Liver (tissue), 9 donors: ENCODE data around the gene BCR. TPM values are rescaled to one million over a fixed set of nuclear protein-coding genes. Genes with fewer than 3 reads are reported as not detected.

Experiments
- DNase-seq: peaks from one replicate; pipeline ENCODE4 v3.0.0-alpha.2; 2017; ENCODE audit warnings: low spot score
- H3K27ac ChIP-seq, 2 donors: one replicate each; pipeline ENCODE4 v1.7.0; 2013; ENCODE audit warnings: inconsistent platforms in 2 of 2, low read length in 2 of 2, control low read depth in 1 of 2, low read depth in 1 of 2, mild to moderate bottlenecking in 1 of 2
- H3K27me3 ChIP-seq, 4 donors: one replicate each; pipeline versions ENCODE4 v1.6.1 to v1.7.0; 2013; ENCODE audit warnings: low read length in 3 of 4, inconsistent platforms in 1 of 4, mild to moderate bottlenecking in 1 of 4, moderate library complexity in 1 of 4; ENCODE audit not compliant: control insufficient read depth in 4 of 4, insufficient read depth in 4 of 4
- H3K36me3 ChIP-seq, 4 donors: one replicate each; pipeline versions ENCODE4 v1.6.1 to v1.7.0; 2013; ENCODE audit warnings: low read length in 3 of 4, mild to moderate bottlenecking in 3 of 4, low read depth in 1 of 4, moderate library complexity in 1 of 4; ENCODE audit not compliant: control insufficient read depth in 4 of 4, insufficient read depth in 3 of 4
- H3K4me1 ChIP-seq, 4 donors: one replicate each; pipeline versions ENCODE4 v1.6.1 to v1.7.0; 2013; ENCODE audit warnings: low read length in 3 of 4, mild to moderate bottlenecking in 3 of 4, moderate library complexity in 1 of 4; ENCODE audit not compliant: control insufficient read depth in 4 of 4, insufficient read depth in 4 of 4
- H3K4me3 ChIP-seq, 3 donors: one replicate each; pipeline versions ENCODE4 v1.6.1 to v1.7.0; 2013; ENCODE audit warnings: low read length in 3 of 3, control low read depth in 1 of 3, low read depth in 1 of 3, mild to moderate bottlenecking in 1 of 3
- H3K9ac ChIP-seq, 2 donors: one replicate each; pipeline ENCODE4 v1.7.0; 2013; ENCODE audit warnings: low read length in 2 of 2, mild to moderate bottlenecking in 2 of 2, moderate library complexity in 2 of 2, control low read depth in 1 of 2, low read depth in 1 of 2
- H3K9me3 ChIP-seq, 4 donors: one replicate each; pipeline versions ENCODE4 v1.6.1 to v1.7.0; 2013; ENCODE audit warnings: low read length in 3 of 4; ENCODE audit not compliant: control insufficient read depth in 4 of 4
- ATF3 ChIP-seq: IDR thresholded peaks from 2 replicates; pipeline ENCODE4 v1.6.1; 2016; ENCODE audit warnings: antibody characterized with exemption
- EGR1 ChIP-seq, 2 donors: IDR thresholded peaks; 2 replicates each; pipeline ENCODE4 v1.6.1; 2016 to 2018; ENCODE audit warnings: antibody characterized with exemption in 2 of 2, low read depth in 2 of 2
- FOXA1 ChIP-seq: IDR thresholded peaks from 2 replicates; pipeline ENCODE4 v1.6.1; 2016; ENCODE audit warnings: antibody characterized with exemption
- FOXA2 ChIP-seq: IDR thresholded peaks from 2 replicates; pipeline ENCODE4 v1.6.1; 2016; ENCODE audit warnings: antibody characterized with exemption
- GABPA ChIP-seq, 2 donors: IDR thresholded peaks in 1 of 2; conservative IDR thresholded peaks in 1 of 2; 2 replicates each; pipeline ENCODE4 v1.6.1; 2016; ENCODE audit warnings: antibody characterized with exemption in 2 of 2, mild to moderate bottlenecking in 1 of 2, moderate library complexity in 1 of 2
- HNF4A ChIP-seq, 2 donors: conservative IDR thresholded peaks; 2 replicates each; pipeline ENCODE4 v1.6.1; 2016; ENCODE audit warnings: antibody characterized with exemption in 2 of 2, mild to moderate bottlenecking in 2 of 2
- HNF4G ChIP-seq: IDR thresholded peaks from 2 replicates; pipeline ENCODE4 v1.6.1; 2016; ENCODE audit warnings: antibody characterized with exemption
- JUND ChIP-seq, 2 donors: IDR thresholded peaks; 2 replicates each; pipeline ENCODE4 v1.6.1; 2016; ENCODE audit warnings: antibody characterized with exemption in 2 of 2
- MAX ChIP-seq: IDR thresholded peaks from 2 replicates; pipeline ENCODE4 v1.6.1; 2016; ENCODE audit warnings: antibody characterized with exemption
- NR2F2 ChIP-seq: IDR thresholded peaks from 2 replicates; pipeline ENCODE4 v1.6.1; 2016; ENCODE audit warnings: antibody characterized with exemption
- RAD21 ChIP-seq, 2 donors: IDR thresholded peaks; 2 replicates each; pipeline ENCODE4 v1.6.1; 2016; ENCODE audit warnings: antibody characterized with exemption in 2 of 2, mild to moderate bottlenecking in 2 of 2
- REST ChIP-seq: IDR thresholded peaks from 2 replicates; pipeline ENCODE4 v1.6.1; 2016; ENCODE audit warnings: antibody characterized with exemption, mild to moderate bottlenecking
- RXRA ChIP-seq, 2 donors: IDR thresholded peaks; 2 replicates each; pipeline ENCODE4 v1.6.1; 2017 to 2018; ENCODE audit warnings: antibody characterized with exemption in 2 of 2, mild to moderate bottlenecking in 1 of 2
- SP1 ChIP-seq: IDR thresholded peaks from 2 replicates; pipeline ENCODE4 v1.6.1; 2018; ENCODE audit warnings: antibody characterized with exemption, mild to moderate bottlenecking
- TAF1 ChIP-seq: conservative IDR thresholded peaks from 2 replicates; pipeline ENCODE4 v1.6.1; 2016; ENCODE audit warnings: antibody characterized with exemption, mild to moderate bottlenecking
- YY1 ChIP-seq: IDR thresholded peaks from 2 replicates; pipeline ENCODE4 v1.6.1; 2016; ENCODE audit warnings: antibody characterized with exemption, mild to moderate bottlenecking
- ZBTB33 ChIP-seq: IDR thresholded peaks from 2 replicates; pipeline ENCODE4 v1.6.1; 2016; ENCODE audit warnings: antibody characterized with exemption
- whole genome bisulfite sequencing: extraction: QIAGEN DNeasy Blood & Tissue Kit; methylation state at CpG from one replicate; pipeline ENCODE4 v1.1.7; 2013; 5-methylcytosine and 5-hydroxymethylcytosine counted together
- polyA plus RNA-seq, 2 donors: library from polyadenylated mRNA; stranded (reverse) in 1 of 2; unstranded in 1 of 2; fragments of 200-250 nt in 1 of 2; fragments of >200 nt in 1 of 2; fragmentation: Nextera tagmentation in 1 of 2; extraction: Ambion mirVana in 1 of 2; gene quantifications; one replicate each; pipeline versions ENCODE4 v1.2.1 to v1.2.3, GENCODE V29; 2013 to 2015
- total RNA-seq, 2 donors: library from RNA; depleted of rRNA; stranded (reverse); fragments of >200 nt; gene quantifications; one replicate each; pipeline ENCODE4 v1.2.3, GENCODE V29; 2014
- TF ChIP-seq, protein P1 (sequence below): fragments of 150-350 bp; IDR thresholded peaks from 2 replicates; pipeline ENCODE4 v1.5.1; 2017; ENCODE audit warnings: improper control_type of control experiment, low read depth, low read length; ENCODE audit not compliant: missing input control
- donor health status: healthy.
- donor health status: healthy.
- donor health status: healthy.
- donor health status: healthy.
- donor health status: healthy.

Gene BCR
- total and polyA plus RNA-seq, 4 donors: 7.4 to 35.6 (median 18.3) TPM

GRCh38 chr22:23137905-23138561, 42.3 kb upstream of the BCR start:
- WGBS: 77% methylated on average over 5 of the region's 5 CpGs
- no peak overlapping the region for H3K27ac ChIP-seq
- H3K4me1 ChIP-seq: peaks cover 3 to 12% (median 6%) of the 10 kb centered on the region in 4 donors
- no peak overlapping the region for H3K4me3 ChIP-seq
- no peak for DNase-seq
- no peak for TF ChIP-seq YY1
- no peak for TF ChIP-seq REST
- TF ChIP-seq EGR1 (IDR thresholded peaks at IDR 0.05; ENCODE audit: low read depth in 2 of 2): no peak
- TF ChIP-seq FOXA2: no peak
- no peak for TF ChIP-seq NR2F2
- no peak for TF ChIP-seq SP1
- no peak for TF ChIP-seq HNF4A (conservative IDR thresholded peaks at IDR 0.05)
- TF ChIP-seq RAD21 (IDR thresholded peaks at IDR 0.05): no peak
- H3K9me3 ChIP-seq: no peaks in the 10 kb centered on the region
- H3K36me3 ChIP-seq: no peaks in the 10 kb centered on the region
- H3K27me3 ChIP-seq: no peaks in the 10 kb centered on the region
- no peak overlapping the region for H3K9ac ChIP-seq

DNA sequence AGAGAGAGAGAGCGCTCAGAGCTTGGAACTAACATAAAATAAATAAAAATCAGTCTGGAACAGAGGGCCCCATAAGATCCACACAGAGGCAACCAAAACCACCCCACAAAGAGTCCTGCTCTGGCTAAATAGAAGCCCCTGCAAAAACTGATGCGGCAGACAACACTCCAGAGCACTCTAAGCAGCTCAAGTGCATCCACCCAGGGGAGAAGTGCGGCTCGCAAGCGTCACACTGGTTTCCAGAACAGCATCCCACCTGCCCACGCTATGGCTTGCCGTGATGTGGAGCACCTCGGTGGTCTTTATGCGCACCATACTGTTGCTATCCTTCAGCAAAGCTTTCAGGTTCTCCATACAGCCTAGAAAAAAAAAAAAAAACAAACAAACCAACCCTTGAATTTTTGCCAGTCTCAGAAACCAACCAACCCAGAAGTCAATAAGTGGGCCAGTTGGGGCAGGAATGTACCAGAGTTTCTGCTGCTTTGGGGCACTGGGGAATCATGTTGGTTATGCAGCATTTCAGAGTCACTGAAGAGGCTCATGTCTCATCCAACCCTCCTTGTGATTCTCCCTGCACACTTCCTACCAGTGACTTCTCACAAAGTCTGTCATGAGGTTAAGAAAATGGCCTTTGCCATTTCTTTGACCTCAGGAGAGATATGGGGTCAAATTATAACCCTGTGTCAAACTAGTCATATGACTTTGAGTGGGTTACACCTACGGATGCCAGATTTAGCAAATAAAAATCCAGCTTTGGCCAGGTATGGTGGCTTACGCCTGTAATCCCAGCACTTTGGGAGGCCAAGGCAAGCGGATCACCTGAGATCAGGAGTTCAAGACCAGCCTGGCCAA, 41.5 kb upstream of the BCR start:
- H3K27ac ChIP-seq: no peak overlapping the region
- WGBS: 93% methylated on average over 12 of the region's 12 CpGs
- peaks cover 3 to 12% (median 6%) of the 10 kb centered on the region in 4 donors for H3K4me1 ChIP-seq

More for the DNA sequence above, 41.5 kb upstream of the BCR start:
- no peak overlapping the region for H3K9ac ChIP-seq
- DNase-seq: no peak
- H3K4me3 ChIP-seq: no peak overlapping the region
- no peaks in the 10 kb centered on the region for H3K27me3 ChIP-seq
- TF ChIP-seq HNF4G: no peak
- TF ChIP-seq EGR1 (IDR thresholded peaks at IDR 0.05; ENCODE audit: low read depth in 2 of 2): no peak
- no peak for TF ChIP-seq ZBTB33
- TF ChIP-seq GABPA (IDR thresholded peaks at IDR 0.05 in 1 of 2, conservative IDR thresholded peaks at IDR 0.05 in 1 of 2): no peak
- TF ChIP-seq, protein P1, sequence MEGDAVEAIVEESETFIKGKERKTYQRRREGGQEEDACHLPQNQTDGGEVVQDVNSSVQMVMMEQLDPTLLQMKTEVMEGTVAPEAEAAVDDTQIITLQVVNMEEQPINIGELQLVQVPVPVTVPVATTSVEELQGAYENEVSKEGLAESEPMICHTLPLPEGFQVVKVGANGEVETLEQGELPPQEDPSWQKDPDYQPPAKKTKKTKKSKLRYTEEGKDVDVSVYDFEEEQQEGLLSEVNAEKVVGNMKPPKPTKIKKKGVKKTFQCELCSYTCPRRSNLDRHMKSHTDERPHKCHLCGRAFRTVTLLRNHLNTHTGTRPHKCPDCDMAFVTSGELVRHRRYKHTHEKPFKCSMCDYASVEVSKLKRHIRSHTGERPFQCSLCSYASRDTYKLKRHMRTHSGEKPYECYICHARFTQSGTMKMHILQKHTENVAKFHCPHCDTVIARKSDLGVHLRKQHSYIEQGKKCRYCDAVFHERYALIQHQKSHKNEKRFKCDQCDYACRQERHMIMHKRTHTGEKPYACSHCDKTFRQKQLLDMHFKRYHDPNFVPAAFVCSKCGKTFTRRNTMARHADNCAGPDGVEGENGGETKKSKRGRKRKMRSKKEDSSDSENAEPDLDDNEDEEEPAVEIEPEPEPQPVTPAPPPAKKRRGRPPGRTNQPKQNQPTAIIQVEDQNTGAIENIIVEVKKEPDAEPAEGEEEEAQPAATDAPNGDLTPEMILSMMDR: no peak
- no peak for TF ChIP-seq TAF1
- no peak for TF ChIP-seq RAD21 (IDR thresholded peaks at IDR 0.05)
- TF ChIP-seq MAX: no peak
- TF ChIP-seq HNF4A (conservative IDR thresholded peaks at IDR 0.05): no peak
- no peak for TF ChIP-seq REST
- no peak for TF ChIP-seq JUND (IDR thresholded peaks at IDR 0.05)
- no peak for TF ChIP-seq ATF3
- no peak for TF ChIP-seq YY1
- no peak for TF ChIP-seq RXRA (IDR thresholded peaks at IDR 0.05)
- TF ChIP-seq FOXA2: no peak
- TF ChIP-seq FOXA1: no peak
- H3K9me3 ChIP-seq: no peaks in the 10 kb centered on the region
- H3K36me3 ChIP-seq: no peaks in the 10 kb centered on the region
